Astrocyte (in vitro differentiated cells and primary cell): ENCODE data around the gene PRDM12. TPM values are rescaled to one million over a fixed set of nuclear protein-coding genes. Genes with fewer than 3 reads are reported as not detected.
A peak's percentile ranks its signal among the peaks of the same experiment; 100 is the strongest.

Experiments
- DNase-seq: peaks from one replicate; pipeline ENCODE4 v3.0.0-alpha.2; 2010; ENCODE audit warnings: low read depth
- FAIRE-seq: peaks from 2 replicates; lab custom pipeline; 2011; peaks lifted over from hg19 to GRCh38; lab: Jason Lieb, UNC
- H2AFZ ChIP-seq: 2 replicates; pipeline ENCODE4 v1.6.0; 2012; ENCODE audit warnings: low read depth, low read length, inconsistent platforms
- H3K27ac ChIP-seq: 2 replicates; pipeline ENCODE4 v1.5.1; 2011; ENCODE audit warnings: low read depth, low read length, inconsistent platforms
- H3K27me3 ChIP-seq: 2 replicates; pipeline ENCODE4 v1.6.0; 2011; ENCODE audit warnings: low read length, inconsistent platforms; ENCODE audit not compliant: insufficient read depth
- H3K36me3 ChIP-seq: 2 replicates; pipeline ENCODE4 v1.5.1; 2011; ENCODE audit warnings: low read length, inconsistent platforms; ENCODE audit not compliant: insufficient read depth
- H3K4me1 ChIP-seq: 2 replicates; pipeline ENCODE4 v1.5.1; 2011; ENCODE audit warnings: low read length, inconsistent platforms; ENCODE audit not compliant: insufficient read depth
- H3K4me2 ChIP-seq: 2 replicates; pipeline ENCODE4 v1.6.0; 2012; ENCODE audit warnings: low read length, inconsistent platforms
- H3K4me3 ChIP-seq: 2 replicates; pipeline ENCODE4 v1.5.1; 2011; ENCODE audit warnings: low read depth, mild to moderate bottlenecking, low read length, inconsistent platforms; ENCODE audit not compliant: insufficient read depth
- H3K79me2 ChIP-seq: 2 replicates; pipeline ENCODE4 v1.6.0; 2012; ENCODE audit warnings: mild to moderate bottlenecking, low read length, inconsistent platforms; ENCODE audit not compliant: insufficient read depth
- H3K9ac ChIP-seq: 2 replicates; pipeline ENCODE4 v1.6.0; 2012; ENCODE audit warnings: mild to moderate bottlenecking, low read length, inconsistent platforms
- H3K9me3 ChIP-seq: 2 replicates; pipeline ENCODE4 v1.5.1; 2012; ENCODE audit warnings: low read depth, mild to moderate bottlenecking, low read length, inconsistent platforms; ENCODE audit not compliant: insufficient read depth
- H4K20me1 ChIP-seq: 2 replicates; pipeline ENCODE4 v1.6.0; 2012; ENCODE audit warnings: low read length, inconsistent platforms; ENCODE audit not compliant: insufficient read depth
- H3K27ac Mint-ChIP-seq: one replicate; pipeline ENCODE4 v1.8.0; 2021; ENCODE audit warnings: mild to moderate bottlenecking, mixed read lengths; ENCODE audit not compliant: unreplicated experiment
- H3K27me3 Mint-ChIP-seq: one replicate; pipeline ENCODE4 v1.8.0; 2021; ENCODE audit warnings: low read depth, mixed read lengths; ENCODE audit not compliant: unreplicated experiment
- H3K36me3 Mint-ChIP-seq: one replicate; pipeline ENCODE4 v1.8.0; 2021; ENCODE audit warnings: low read depth, mixed read lengths; ENCODE audit not compliant: unreplicated experiment
- H3K4me1 Mint-ChIP-seq: one replicate; pipeline ENCODE4 v1.8.0; 2021; ENCODE audit warnings: low read depth, mixed read lengths; ENCODE audit not compliant: unreplicated experiment
- H3K4me3 Mint-ChIP-seq: one replicate; pipeline ENCODE4 v1.8.0; 2021; ENCODE audit warnings: mild to moderate bottlenecking, moderate library complexity, mixed read lengths; ENCODE audit not compliant: unreplicated experiment
- H3K9me3 Mint-ChIP-seq: one replicate; pipeline ENCODE4 v1.8.0; 2021; ENCODE audit warnings: mild to moderate bottlenecking, mixed read lengths; ENCODE audit not compliant: unreplicated experiment
- EZH2 ChIP-seq: IDR thresholded peaks from 2 replicates; pipeline ENCODE4 v1.6.1; 2012; ENCODE audit warnings: mild to moderate bottlenecking, low read length, inconsistent platforms; ENCODE audit not compliant: insufficient read depth
- total RNA-seq: library from RNA; stranded (reverse); gene quantifications from 2 replicates; pipeline ENCODE4 v1.2.1, GENCODE V29; 2021
- TF ChIP-seq, protein P1 (sequence below): IDR thresholded peaks from 2 replicates; pipeline ENCODE4 v1.5.1; 2011; ENCODE audit warnings: low read depth, mild to moderate bottlenecking, inconsistent platforms, low read length, moderate library complexity; ENCODE audit not compliant: insufficient read depth

The PRDM12 gene
- total RNA-seq, 1 donor from 2014 or later: 0.23 TPM

DNA sequence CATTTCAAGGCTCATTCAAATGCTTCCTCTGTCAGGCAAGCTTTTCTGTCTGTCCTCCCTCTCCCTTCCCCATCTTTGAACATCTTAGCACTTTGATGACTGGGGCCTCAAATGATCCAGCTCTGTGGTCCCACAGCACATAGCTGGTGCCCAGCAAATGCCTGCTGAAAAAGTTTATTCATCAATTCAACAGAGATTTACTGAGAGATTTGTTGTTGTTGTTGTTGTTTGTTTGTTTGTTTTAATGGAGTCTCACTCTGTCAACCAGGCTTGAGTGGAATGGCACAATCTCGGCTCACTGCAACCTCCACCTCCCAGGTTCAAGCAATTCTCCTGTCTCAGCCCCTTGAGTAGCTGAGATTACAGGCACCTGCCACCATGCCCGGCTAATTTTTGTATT, 23.2 kb downstream of the PRDM12 start:
- TF ChIP-seq, protein P1, sequence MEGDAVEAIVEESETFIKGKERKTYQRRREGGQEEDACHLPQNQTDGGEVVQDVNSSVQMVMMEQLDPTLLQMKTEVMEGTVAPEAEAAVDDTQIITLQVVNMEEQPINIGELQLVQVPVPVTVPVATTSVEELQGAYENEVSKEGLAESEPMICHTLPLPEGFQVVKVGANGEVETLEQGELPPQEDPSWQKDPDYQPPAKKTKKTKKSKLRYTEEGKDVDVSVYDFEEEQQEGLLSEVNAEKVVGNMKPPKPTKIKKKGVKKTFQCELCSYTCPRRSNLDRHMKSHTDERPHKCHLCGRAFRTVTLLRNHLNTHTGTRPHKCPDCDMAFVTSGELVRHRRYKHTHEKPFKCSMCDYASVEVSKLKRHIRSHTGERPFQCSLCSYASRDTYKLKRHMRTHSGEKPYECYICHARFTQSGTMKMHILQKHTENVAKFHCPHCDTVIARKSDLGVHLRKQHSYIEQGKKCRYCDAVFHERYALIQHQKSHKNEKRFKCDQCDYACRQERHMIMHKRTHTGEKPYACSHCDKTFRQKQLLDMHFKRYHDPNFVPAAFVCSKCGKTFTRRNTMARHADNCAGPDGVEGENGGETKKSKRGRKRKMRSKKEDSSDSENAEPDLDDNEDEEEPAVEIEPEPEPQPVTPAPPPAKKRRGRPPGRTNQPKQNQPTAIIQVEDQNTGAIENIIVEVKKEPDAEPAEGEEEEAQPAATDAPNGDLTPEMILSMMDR: no peak
- TF ChIP-seq EZH2: no peak
- no peak overlapping the region for H3K27ac ChIP-seq
- H3K4me3 Mint-ChIP-seq: no peak overlapping the region
- peaks cover 2% of the 10 kb centered on the region for H3K36me3 Mint-ChIP-seq
- H3K9ac ChIP-seq: no peak overlapping the region
- H3K4me2 ChIP-seq: no peak overlapping the region
- H2AFZ ChIP-seq: no peak overlapping the region
- peaks cover 4% of the 10 kb centered on the region for H3K4me1 ChIP-seq
- DNase-seq (no peak), FAIRE-seq (no peak)
- peaks cover 2% of the 10 kb centered on the region for H3K4me1 Mint-ChIP-seq
- no peaks in the 10 kb centered on the region for H3K9me3 ChIP-seq
- no peak overlapping the region for H3K27ac Mint-ChIP-seq
- no peaks in the 10 kb centered on the region for H3K9me3 Mint-ChIP-seq
- peaks cover 2% of the 10 kb centered on the region for H3K27me3 ChIP-seq
- H3K36me3 ChIP-seq: no peaks in the 10 kb centered on the region
- no peaks in the 10 kb centered on the region for H3K79me2 ChIP-seq
- no peak overlapping the region for H3K4me3 ChIP-seq
- no peaks in the 10 kb centered on the region for H4K20me1 ChIP-seq
- H3K27me3 Mint-ChIP-seq: peaks cover 9% of the 10 kb centered on the region

DNA sequence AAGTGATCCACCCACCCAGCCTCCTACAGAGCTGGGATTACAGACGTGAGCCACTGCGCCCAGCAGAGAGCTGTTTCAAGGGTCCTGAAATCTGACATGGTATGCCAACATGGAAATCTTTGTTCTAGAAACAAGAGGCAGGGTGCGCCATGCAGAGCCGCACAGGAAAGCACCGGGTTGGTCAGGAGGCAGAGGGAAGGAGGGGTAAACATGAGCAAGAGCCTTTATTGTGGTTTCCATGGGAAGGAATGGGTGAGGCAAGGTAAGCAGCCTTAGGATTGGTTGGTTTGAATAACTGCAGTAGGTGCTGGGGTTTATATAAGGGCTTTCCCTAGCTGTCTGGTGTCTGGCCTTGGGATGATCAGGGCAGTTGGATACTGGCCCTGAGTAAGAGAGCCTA, 23.7 kb downstream of the PRDM12 start:
- Histone ChIP-seq H3K9ac (no peak overlapping the region), H4K20me1 (no peaks in the 10 kb centered on the region), H3K27ac (no peak overlapping the region), H2AFZ (no peak overlapping the region), H3K9me3 (no peaks in the 10 kb centered on the region), H3K4me3 (no peak overlapping the region), H3K27me3 (peaks cover 2% of the 10 kb centered on the region), H3K36me3 (no peaks in the 10 kb centered on the region), H3K4me2 (no peak overlapping the region), H3K4me1 (peaks cover 7% of the 10 kb centered on the region), H3K79me2 (no peaks in the 10 kb centered on the region)
- Mint-ChIP-seq H3K4me1 (peaks cover 4% of the 10 kb centered on the region), H3K27ac (peak overlapping the region; percentile 41), H3K36me3 (peaks cover 2% of the 10 kb centered on the region), H3K27me3 (peaks cover 9% of the 10 kb centered on the region), H3K9me3 (no peaks in the 10 kb centered on the region), H3K4me3 (no peak overlapping the region)
- TF ChIP-seq EZH2: no peak
- TF ChIP-seq, protein P1: no peak
- DNase-seq (no peak), FAIRE-seq (no peak)

DNA sequence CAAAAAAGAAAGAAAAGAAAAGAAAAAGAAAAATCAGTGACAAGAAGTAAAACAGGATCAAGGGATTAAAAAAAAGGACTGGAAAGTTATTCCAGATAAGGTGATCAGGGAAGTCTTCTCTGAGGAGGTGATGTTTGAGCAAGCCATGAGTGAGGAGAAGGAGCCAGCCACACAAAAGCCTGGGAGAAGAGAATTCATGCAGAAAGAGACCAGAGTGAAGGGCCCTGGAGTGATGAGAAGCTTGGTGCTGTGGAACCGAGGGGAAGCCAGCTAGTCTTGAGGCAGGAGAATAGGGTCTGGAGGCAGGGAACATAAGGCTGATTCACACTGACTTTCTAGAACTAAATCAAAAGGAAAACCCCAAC, 25.2 kb downstream of the PRDM12 start:
- Histone ChIP-seq H3K9me3 (no peaks in the 10 kb centered on the region), H2AFZ (peak overlapping the region; percentile 70), H3K27ac (no peak overlapping the region), H3K79me2 (peaks cover 10% of the 10 kb centered on the region), H4K20me1 (no peaks in the 10 kb centered on the region), H3K9ac (no peak overlapping the region), H3K4me3 (peak overlapping the region; percentile 52), H3K27me3 (no peaks in the 10 kb centered on the region), H3K4me1 (peaks cover 14% of the 10 kb centered on the region), H3K36me3 (no peaks in the 10 kb centered on the region), H3K4me2 (peak overlapping the region; percentile 78)
- Mint-ChIP-seq H3K4me1 (peaks cover 11% of the 10 kb centered on the region), H3K4me3 (no peak overlapping the region), H3K36me3 (peaks cover 2% of the 10 kb centered on the region), H3K9me3 (no peaks in the 10 kb centered on the region), H3K27ac (no peak overlapping the region), H3K27me3 (peaks cover 9% of the 10 kb centered on the region)
- FAIRE-seq (no peak), DNase-seq (no peak)
- TF ChIP-seq, protein P1: no peak
- no peak for TF ChIP-seq EZH2
